K562 (cell line): Measurements from ENCODE around the gene TSPAN14. TPM values are rescaled to one million over a fixed set of nuclear protein-coding genes. Genes with fewer than 3 reads are reported as not detected.

Source experiments
- ATAC-seq: fragments of 200-7000 bp; cut with Tn5 transposase; 3 replicates; pipeline ENCODE4 v1.9.1; 2020; ENCODE audit warnings: moderate library complexity
- BruUV-seq: library from RNA; stranded (reverse); fragments of 400-500 nt; replicated peaks from 2 replicates; lab custom pipeline; 2021; lab: Mats Ljungman, UMichigan
- CTCF ChIA-PET: fragments of 300-600 bp; formaldehyde crosslinking; extraction: SDS; loops from one replicate; lab custom pipeline; 2021; ENCODE audit warnings: low intra/inter-chr PET ratio; lab: Yijun Ruan, JAX
- POLR2A ChIA-PET: fragments of 300-600, 350-650 bp; sonication (Branson Sonifier 250); formaldehyde crosslinking; extraction: SDS; loops from one replicate; lab custom pipeline; 2021; ENCODE audit warnings: antibody characterized with exemption, inconsistent platforms; lab: Yijun Ruan, JAX
- DNase-seq, 4 experiments: peaks; one replicate each; pipeline versions ENCODE4 v3.0.0 to v3.0.0-alpha.2; 2011 to 2018; ENCODE audit warnings: low spot score in 3 of 4, mixed read lengths in 3 of 4; ENCODE audit errors: extremely low read depth in 1 of 4
- FAIRE-seq: peaks from 2 replicates; lab custom pipeline; 2011; peaks lifted over from hg19 to GRCh38; lab: Jason Lieb, UNC
- H2AFZ ChIP-seq: 2 replicates; pipeline ENCODE4 v1.6.0; 2011; ENCODE audit warnings: low read depth, low read length, control low read depth, inconsistent platforms
- H3K27ac ChIP-seq: fragments of 200-600 bp; 3 replicates; pipeline ENCODE4 v1.8.0; 2011; ENCODE audit warnings: low read depth, mild to moderate bottlenecking, control low read depth, inconsistent platforms, low read length, moderate library complexity, mixed read lengths; ENCODE audit errors: extremely low read depth
- H3K27me3 ChIP-seq, 2 experiments: fragments of 300-600 bp in 1 of 2; 2 replicates in 1 of 2; 3 replicates in 1 of 2; pipeline versions ENCODE4 v1.6.0 to v1.8.0; 2011; ENCODE audit warnings: inconsistent platforms in 2 of 2, low read length in 2 of 2, mild to moderate bottlenecking in 1 of 2, mixed read lengths in 1 of 2, moderate library complexity in 1 of 2; ENCODE audit not compliant: control insufficient read depth in 2 of 2, insufficient read depth in 2 of 2
- H3K36me3 ChIP-seq: fragments of 300-600 bp; 3 replicates; pipeline ENCODE4 v1.8.0; 2011; ENCODE audit warnings: mild to moderate bottlenecking, low read length, inconsistent platforms; ENCODE audit not compliant: control insufficient read depth, insufficient read depth
- H3K4me1 ChIP-seq, 2 experiments: fragments of 200-600 bp in 1 of 2; replicated peaks in 1 of 2; 2 replicates in 1 of 2; 3 replicates in 1 of 2; pipeline versions ENCODE4 v1.5.1 to v1.8.0; 2011; ENCODE audit warnings: inconsistent platforms in 2 of 2, low read length in 2 of 2, mild to moderate bottlenecking in 1 of 2, mixed read lengths in 1 of 2, moderate library complexity in 1 of 2; ENCODE audit not compliant: control insufficient read depth in 2 of 2, insufficient read depth in 2 of 2
- H3K4me2 ChIP-seq: 2 replicates; pipeline ENCODE4 v1.6.1; 2011; ENCODE audit warnings: low read length, control low read depth, inconsistent platforms, mixed read lengths; ENCODE audit not compliant: insufficient read depth
- H3K4me3 ChIP-seq: fragments of 200-600 bp; sonication (generic), shearing (Covaris generic); 2 replicates; pipeline ENCODE4 v1.5.1; 2016; ENCODE audit warnings: control low read depth, inconsistent platforms
- H3K79me2 ChIP-seq: fragments of 200-600 bp; 3 replicates; pipeline ENCODE4 v1.8.0; 2011; ENCODE audit warnings: low read length, inconsistent platforms; ENCODE audit not compliant: control insufficient read depth, insufficient read depth
- H3K9ac ChIP-seq, 2 experiments: 2 replicates each; pipeline versions ENCODE4 v1.6.0 to v1.6.1; 2011; ENCODE audit warnings: low read depth in 2 of 2, low read length in 2 of 2, control low read depth in 1 of 2, inconsistent platforms in 1 of 2, mild to moderate bottlenecking in 1 of 2, mixed read lengths in 1 of 2; ENCODE audit not compliant: insufficient read depth in 1 of 2
- H3K9me1 ChIP-seq: one replicate; pipeline ENCODE4 v1.6.0; 2011; ENCODE audit warnings: inconsistent platforms, mild to moderate bottlenecking, low read length, moderate library complexity; ENCODE audit not compliant: control insufficient read depth, insufficient read depth
- H3K9me3 ChIP-seq: replicated peaks from 2 replicates; pipeline ENCODE4 v1.5.1; 2011; ENCODE audit warnings: low read depth, low read length, inconsistent platforms; ENCODE audit not compliant: control insufficient read depth, insufficient read depth
- H4K20me1 ChIP-seq: replicated peaks from 2 replicates; pipeline ENCODE4 v1.6.1; 2011; ENCODE audit warnings: low read length, inconsistent platforms, mixed read lengths; ENCODE audit not compliant: control insufficient read depth, insufficient read depth
- FOXP1 ChIP-seq: sonication (generic); formaldehyde crosslinking; IDR thresholded peaks from 2 replicates; pipeline ENCODE4 v1.8.0; 2022; ENCODE audit warnings: mild to moderate bottlenecking, missing genetic modification reagents
- MGA ChIP-seq: fragments of 450-650 bp; IDR thresholded peaks from 2 replicates; pipeline ENCODE4 v1.6.1; 2016; ENCODE audit warnings: mild to moderate bottlenecking, moderate library complexity
- POLR2G ChIP-seq: fragments of 200-400 bp; formaldehyde crosslinking; IDR thresholded peaks from 2 replicates; pipeline ENCODE4 v1.6.1; 2017; ENCODE audit warnings: low read depth, mild to moderate bottlenecking, antibody characterized with exemption, low read length, moderate library complexity
- ZNF609 ChIP-seq: sonication (generic); formaldehyde crosslinking; IDR thresholded peaks from 2 replicates; pipeline ENCODE4 v1.8.1; 2023; ENCODE audit warnings: missing genetic modification reagents, mild to moderate bottlenecking, borderline replicate concordance
- WGBS: fragments of 100-300 bp; shearing (Covaris generic); methylation state at CpG from one replicate; pipeline ENCODE4 v1.1.6; 2016; ENCODE audit warnings: low coverage, mixed read lengths; ENCODE audit not compliant: insufficient coverage; ENCODE audit errors: missing lambda C conversion rate; 5-methylcytosine and 5-hydroxymethylcytosine counted together
- in situ Hi-C: fragments of 300-500 bp; cut with MboI; formaldehyde crosslinking; loops from 4 replicates; pipeline ENCODE4 v1.15.0; 2018; ENCODE audit warnings: inconsistent platforms, mixed read lengths
- intact Hi-C: fragments of 100-400 bp; cut with micrococcal nuclease; formaldehyde crosslinking; loops from 2 replicates; pipeline ENCODE4 v1.14.2; 2022
- polyA plus RNA-seq, 8 experiments: library from polyadenylated mRNA; depleted of rRNA in 4 of 8; stranded (reverse) in 5 of 8; unstranded in 3 of 8; fragments of >200 nt; fragmentation: Nextera tagmentation in 2 of 8; fragmentation: Illumina TruSeq in 1 of 8; extraction: Ambion mirVana in 2 of 8; extraction: Trizol in 1 of 8; gene quantifications; 2 replicates each; pipeline versions ENCODE4 v1.2.1 to v1.2.3, GENCODE V29; 2011 to 2014; ENCODE audit warnings: inconsistent platforms in 1 of 8, missing spikeins in 1 of 8
- total RNA-seq, 7 experiments: library from RNA; depleted of rRNA in 6 of 7; stranded (reverse); fragments of >200 nt in 6 of 7; fragmentation: Illumina TruSeq in 2 of 7; extraction: Trizol in 2 of 7; gene quantifications; 2 replicates each; pipeline versions ENCODE4 v1.2.1 to v1.2.3, GENCODE V29; 2011 to 2021; ENCODE audit warnings: low replicate concordance in 1 of 7

The TSPAN14 gene
- total and polyA plus RNA-seq, 9 of the 15 experiments (the other 6 are each of a cell fraction or from before 2014, with no cell fraction given), result 5.8 to 92.9 (median 23.3) TPM

- intact Hi-C loops (no loop called here), in situ Hi-C loops (no loop called here)
- 76% methylated on average over 6 of the region's 6 CpGs for WGBS
- H3K4me2 ChIP-seq, result no peak overlapping the region
- peaks cover 84% of the 10 kb centered on the region for H3K36me3 ChIP-seq
- BruUV-seq, result no TSS peak
- no peaks in the 10 kb centered on the region for H3K79me2 ChIP-seq
- H3K4me3 ChIP-seq, result no peak overlapping the region
- no peak for DNase-seq
- POLR2A ChIA-PET, result no interaction called here
- H3K9me1 ChIP-seq, result no peaks in the 10 kb centered on the region
- H3K9ac ChIP-seq, result 0 out of 4 replicates have a peak overlapping the region, but pooled peaks of 1 of the 2 experiments have one; percentile 4
- H3K27ac ChIP-seq, result no peak overlapping the region
- ATAC-seq, result no peak
- H3K4me1 ChIP-seq, result peaks cover 0 to 11% of the 10 kb centered on the region in 2 experiments; a peak in 1 of 5 replicates
- H3K9me3 ChIP-seq, result no peaks in the 10 kb centered on the region
- FAIRE-seq, result no peak
- H4K20me1 ChIP-seq, result no peaks in the 10 kb centered on the region; the same call in 1 of the 2 replicates
- CTCF ChIA-PET, result interaction anchor here (0.5 kb wide), 1 partner anchor 183 kb away, joined by 3 read pairs; no protein-coding TSS in a partner anchor
- H2AFZ ChIP-seq, result no peak overlapping the region
- H3K27me3 ChIP-seq, result no peaks in the 10 kb centered on the region
- TF ChIP-seq MGA (no peak), FOXP1 (CRISPR knock-in tag) (no peak), ZNF609 (CRISPR knock-in tag) (no peak), POLR2G (peak; percentile 31; the same call in 1 of the 2 replicates)
Observed at GRCh38 chr10:80516506-80517075, 62.5 kb downstream of the TSPAN14 start.
